Measurements from ENCODE around the gene PPL. TPM values are rescaled to one million over a fixed set of nuclear protein-coding genes. Genes with fewer than 3 reads are reported as not detected.

Gene PPL
- total and polyA plus RNA-seq, 2 of the 13 experiments (the other 11 are each of a cell fraction or from before 2014, with no cell fraction given), result 5.7 to 6.6 TPM

DNA sequence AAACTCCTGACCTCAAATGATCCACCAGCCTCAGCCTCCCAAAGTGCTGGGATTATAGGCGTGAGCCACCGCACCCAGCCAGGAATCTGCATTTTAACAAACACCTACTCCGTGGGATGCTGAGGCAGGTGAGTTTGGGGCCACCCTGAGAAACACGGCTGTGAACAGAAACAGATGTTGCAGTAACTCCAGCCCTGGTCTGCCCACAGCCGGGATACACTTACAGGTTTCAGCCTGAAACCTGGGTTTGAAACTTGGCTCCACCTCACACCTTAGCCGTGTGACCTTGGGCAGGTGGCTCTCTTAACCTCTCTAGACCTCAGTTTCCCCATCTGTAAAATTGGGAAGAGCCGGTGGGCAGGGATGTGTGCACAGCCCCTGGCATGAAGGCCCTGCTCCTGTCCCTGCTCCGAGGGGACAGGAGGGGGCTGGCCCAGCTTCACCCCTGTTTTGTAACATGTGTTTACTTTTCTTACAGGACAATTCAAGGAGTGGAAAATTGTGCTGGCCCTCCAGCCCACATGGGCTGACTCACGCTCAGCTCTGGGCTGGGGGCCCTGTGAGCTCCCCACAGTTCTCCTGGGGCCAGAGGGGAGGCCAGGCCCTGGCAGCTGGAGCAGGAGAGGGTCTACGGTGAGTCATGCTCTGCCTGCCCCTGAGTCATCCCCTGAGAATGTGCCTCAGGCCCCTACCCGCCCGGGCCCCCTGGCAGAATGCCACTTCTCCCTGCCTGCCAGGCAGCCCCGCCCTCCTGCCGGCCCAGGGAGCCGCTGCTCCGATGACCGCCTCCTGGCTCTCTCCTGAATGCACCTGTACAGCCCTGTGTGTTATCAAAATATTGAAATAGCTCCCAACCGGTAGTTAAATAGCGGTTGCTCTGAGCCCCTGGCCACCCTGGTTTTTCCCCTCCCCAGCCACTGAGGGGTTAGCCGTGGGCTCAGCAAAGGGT lies 7.7 kb upstream of the PPL start (continued):
- TF ChIP-seq, protein P1, sequence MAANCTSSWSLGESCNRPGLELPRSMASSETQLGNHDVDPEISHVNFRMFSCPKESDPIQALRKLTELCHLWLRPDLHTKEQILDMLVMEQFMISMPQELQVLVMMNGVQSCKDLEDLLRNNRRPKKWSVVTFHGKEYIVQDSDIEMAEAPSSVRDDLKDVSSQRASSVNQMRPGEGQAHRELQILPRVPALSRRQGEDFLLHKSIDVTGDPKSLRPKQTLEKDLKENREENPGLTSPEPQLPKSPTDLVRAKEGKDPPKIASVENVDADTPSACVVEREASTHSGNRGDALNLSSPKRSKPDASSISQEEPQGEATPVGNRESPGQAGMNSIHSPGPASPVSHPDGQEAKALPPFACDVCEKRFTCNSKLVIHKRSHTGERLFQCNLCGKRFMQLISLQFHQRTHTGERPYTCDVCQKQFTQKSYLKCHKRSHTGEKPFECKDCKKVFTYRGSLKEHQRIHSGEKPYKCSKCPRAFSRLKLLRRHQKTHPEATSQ (CRISPR knock-in tag; IDR thresholded peaks at IDR 0.05; ENCODE audit: borderline replicate concordance), result no peak
- TF ChIP-seq SYNCRIP (IDR thresholded peaks at IDR 0.05; ENCODE audit: insufficient read depth, low read depth, low read length), result no peak
- TF ChIP-seq ZNF331 (CRISPR knock-in tag; IDR thresholded peaks at IDR 0.05), result peak; percentile 88
- no peak for TF ChIP-seq ZNF615 (CRISPR knock-in tag; IDR thresholded peaks at IDR 0.05; ENCODE audit: borderline replicate concordance)
- peak; percentile 44 for TF ChIP-seq HNF4A (CRISPR knock-in tag; IDR thresholded peaks at IDR 0.05)
- no peak for TF ChIP-seq CBX1 (IDR thresholded peaks at IDR 0.05; ENCODE audit: low read depth)
- TF ChIP-seq, protein P2, sequence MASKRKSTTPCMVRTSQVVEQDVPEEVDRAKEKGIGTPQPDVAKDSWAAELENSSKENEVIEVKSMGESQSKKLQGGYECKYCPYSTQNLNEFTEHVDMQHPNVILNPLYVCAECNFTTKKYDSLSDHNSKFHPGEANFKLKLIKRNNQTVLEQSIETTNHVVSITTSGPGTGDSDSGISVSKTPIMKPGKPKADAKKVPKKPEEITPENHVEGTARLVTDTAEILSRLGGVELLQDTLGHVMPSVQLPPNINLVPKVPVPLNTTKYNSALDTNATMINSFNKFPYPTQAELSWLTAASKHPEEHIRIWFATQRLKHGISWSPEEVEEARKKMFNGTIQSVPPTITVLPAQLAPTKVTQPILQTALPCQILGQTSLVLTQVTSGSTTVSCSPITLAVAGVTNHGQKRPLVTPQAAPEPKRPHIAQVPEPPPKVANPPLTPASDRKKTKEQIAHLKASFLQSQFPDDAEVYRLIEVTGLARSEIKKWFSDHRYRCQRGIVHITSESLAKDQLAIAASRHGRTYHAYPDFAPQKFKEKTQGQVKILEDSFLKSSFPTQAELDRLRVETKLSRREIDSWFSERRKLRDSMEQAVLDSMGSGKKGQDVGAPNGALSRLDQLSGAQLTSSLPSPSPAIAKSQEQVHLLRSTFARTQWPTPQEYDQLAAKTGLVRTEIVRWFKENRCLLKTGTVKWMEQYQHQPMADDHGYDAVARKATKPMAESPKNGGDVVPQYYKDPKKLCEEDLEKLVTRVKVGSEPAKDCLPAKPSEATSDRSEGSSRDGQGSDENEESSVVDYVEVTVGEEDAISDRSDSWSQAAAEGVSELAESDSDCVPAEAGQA (IDR thresholded peaks at IDR 0.05; ENCODE audit: low read depth), result peak; percentile 29; the same call in 1 of the 2 replicates
- TF ChIP-seq, protein P2 (CRISPR knock-in tag; IDR thresholded peaks at IDR 0.05; ENCODE audit: borderline replicate concordance), result no peak
- TF ChIP-seq, protein P3, sequence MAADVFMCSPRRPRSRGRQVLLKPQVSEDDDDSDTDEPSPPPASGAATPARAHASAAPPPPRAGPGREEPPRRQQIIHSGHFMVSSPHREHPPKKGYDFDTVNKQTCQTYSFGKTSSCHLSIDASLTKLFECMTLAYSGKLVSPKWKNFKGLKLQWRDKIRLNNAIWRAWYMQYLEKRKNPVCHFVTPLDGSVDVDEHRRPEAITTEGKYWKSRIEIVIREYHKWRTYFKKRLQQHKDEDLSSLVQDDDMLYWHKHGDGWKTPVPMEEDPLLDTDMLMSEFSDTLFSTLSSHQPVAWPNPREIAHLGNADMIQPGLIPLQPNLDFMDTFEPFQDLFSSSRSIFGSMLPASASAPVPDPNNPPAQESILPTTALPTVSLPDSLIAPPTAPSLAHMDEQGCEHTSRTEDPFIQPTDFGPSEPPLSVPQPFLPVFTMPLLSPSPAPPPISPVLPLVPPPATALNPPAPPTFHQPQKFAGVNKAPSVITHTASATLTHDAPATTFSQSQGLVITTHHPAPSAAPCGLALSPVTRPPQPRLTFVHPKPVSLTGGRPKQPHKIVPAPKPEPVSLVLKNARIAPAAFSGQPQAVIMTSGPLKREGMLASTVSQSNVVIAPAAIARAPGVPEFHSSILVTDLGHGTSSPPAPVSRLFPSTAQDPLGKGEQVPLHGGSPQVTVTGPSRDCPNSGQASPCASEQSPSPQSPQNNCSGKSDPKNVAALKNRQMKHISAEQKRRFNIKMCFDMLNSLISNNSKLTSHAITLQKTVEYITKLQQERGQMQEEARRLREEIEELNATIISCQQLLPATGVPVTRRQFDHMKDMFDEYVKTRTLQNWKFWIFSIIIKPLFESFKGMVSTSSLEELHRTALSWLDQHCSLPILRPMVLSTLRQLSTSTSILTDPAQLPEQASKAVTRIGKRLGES (CRISPR knock-in tag; IDR thresholded peaks at IDR 0.05; ENCODE audit: borderline replicate concordance), result 0 out of 2 replicates have a peak, but pooled peaks have one; percentile 40
- 0 out of 2 replicates have a peak, but pooled peaks have one; percentile 42 for TF ChIP-seq NR2F2 (IDR thresholded peaks at IDR 0.05; ENCODE audit: borderline replicate concordance, low read depth)
- TF ChIP-seq DR1 (CRISPR knock-in tag; IDR thresholded peaks at IDR 0.05), result no peak; the same call in 1 of the 2 replicates
- TF ChIP-seq, protein P4, sequence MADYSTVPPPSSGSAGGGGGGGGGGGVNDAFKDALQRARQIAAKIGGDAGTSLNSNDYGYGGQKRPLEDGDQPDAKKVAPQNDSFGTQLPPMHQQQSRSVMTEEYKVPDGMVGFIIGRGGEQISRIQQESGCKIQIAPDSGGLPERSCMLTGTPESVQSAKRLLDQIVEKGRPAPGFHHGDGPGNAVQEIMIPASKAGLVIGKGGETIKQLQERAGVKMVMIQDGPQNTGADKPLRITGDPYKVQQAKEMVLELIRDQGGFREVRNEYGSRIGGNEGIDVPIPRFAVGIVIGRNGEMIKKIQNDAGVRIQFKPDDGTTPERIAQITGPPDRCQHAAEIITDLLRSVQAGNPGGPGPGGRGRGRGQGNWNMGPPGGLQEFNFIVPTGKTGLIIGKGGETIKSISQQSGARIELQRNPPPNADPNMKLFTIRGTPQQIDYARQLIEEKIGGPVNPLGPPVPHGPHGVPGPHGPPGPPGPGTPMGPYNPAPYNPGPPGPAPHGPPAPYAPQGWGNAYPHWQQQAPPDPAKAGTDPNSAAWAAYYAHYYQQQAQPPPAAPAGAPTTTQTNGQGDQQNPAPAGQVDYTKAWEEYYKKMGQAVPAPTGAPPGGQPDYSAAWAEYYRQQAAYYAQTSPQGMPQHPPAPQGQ (CRISPR knock-in tag; IDR thresholded peaks at IDR 0.05; ENCODE audit: borderline replicate concordance), result no peak
- TF ChIP-seq, protein P5, sequence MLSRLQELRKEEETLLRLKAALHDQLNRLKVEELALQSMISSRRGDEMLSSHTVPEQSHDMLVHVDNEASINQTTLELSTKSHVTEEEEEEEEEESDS (CRISPR knock-in tag; IDR thresholded peaks at IDR 0.05; ENCODE audit: borderline replicate concordance), result no peak
- TF ChIP-seq MIER3 (CRISPR knock-in tag; IDR thresholded peaks at IDR 0.05; ENCODE audit: borderline replicate concordance), result peak; percentile 95
- TF ChIP-seq TGIF2 (CRISPR knock-in tag; IDR thresholded peaks at IDR 0.05), result peak; percentile 81; the same call in 1 of the 2 replicates

Data from HepG2 (cell line).